ENCODE results near the gene ANKFY1. TPM values are rescaled to one million over a fixed set of nuclear protein-coding genes. Genes with fewer than 3 reads are reported as not detected.

ANKFY1 gene
- total RNA-seq, 2 experiments from 2014 or later = 76.9 to 78.4 TPM

- Mint-ChIP-seq H3K36me3 (peaks cover 8% of the 10 kb centered on the region), H3K27me3 (no peaks in the 10 kb centered on the region), H3K9me3 (no peaks in the 10 kb centered on the region), H3K4me3 (no peak overlapping the region), H3K4me1 (peaks cover 5% of the 10 kb centered on the region), H3K27ac (no peak overlapping the region)
- POLR2A ChIA-PET = no interaction called here
- ATAC-seq (ENCODE audit: low read depth) (no peak), DNase-seq (no peak)
These were observed 43.1 kb downstream of the ANKFY1 start for GRCh38 chr17:4220655-4221054.

- Mint-ChIP-seq H3K4me1 (peaks cover 10% of the 10 kb centered on the region), H3K36me3 (peaks cover 6% of the 10 kb centered on the region), H3K27ac (no peak overlapping the region), H3K9me3 (no peaks in the 10 kb centered on the region), H3K27me3 (no peaks in the 10 kb centered on the region), H3K4me3 (no peak overlapping the region)
- DNase-seq = no peak
- POLR2A ChIA-PET = no interaction called here
- no peak for ATAC-seq (ENCODE audit: low read depth)
These were observed 44.5 kb downstream of the ANKFY1 start for GRCh38 chr17:4219241-4219640.

DNA sequence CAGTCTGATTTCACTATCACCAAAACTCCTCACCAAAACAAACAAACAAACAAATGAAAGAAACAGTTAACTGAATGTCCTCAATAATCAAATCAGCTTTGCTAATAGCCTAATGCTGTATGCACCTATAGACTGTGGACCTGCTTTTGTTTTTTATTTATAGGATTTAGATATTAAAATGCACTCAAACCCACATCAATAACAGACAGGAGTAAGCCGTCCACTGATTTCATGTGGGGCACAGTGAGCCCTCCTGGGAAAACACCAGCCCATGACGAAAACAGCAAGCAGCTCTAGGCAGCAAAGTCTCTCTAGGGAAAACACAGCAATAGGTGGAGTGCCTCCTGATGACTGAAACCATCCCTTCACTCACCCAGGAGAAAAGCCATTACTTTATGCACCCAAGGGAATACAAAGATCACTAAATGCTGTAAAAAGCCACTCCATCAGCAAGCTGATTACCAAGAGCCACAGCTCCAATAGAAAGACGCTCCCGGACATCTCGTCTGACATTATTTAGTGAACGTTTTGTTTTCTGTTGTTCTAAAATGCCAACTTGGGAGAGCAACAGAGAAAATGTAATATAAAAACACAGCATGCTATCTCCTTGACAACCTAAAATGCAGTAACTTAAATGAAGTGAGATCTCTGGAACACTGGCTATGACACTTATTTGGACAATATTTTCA, 47.8 kb downstream of the ANKFY1 start:
- peak overlapping the region; percentile 20 for H3K27ac Mint-ChIP-seq
- peaks cover 9% of the 10 kb centered on the region for H3K4me1 Mint-ChIP-seq
- H3K36me3 Mint-ChIP-seq = peaks cover 7% of the 10 kb centered on the region
- no peaks in the 10 kb centered on the region for H3K27me3 Mint-ChIP-seq
- DNase-seq (no peak), ATAC-seq (ENCODE audit: low read depth) (no peak)
- H3K4me3 Mint-ChIP-seq = no peak overlapping the region
- H3K9me3 Mint-ChIP-seq = no peaks in the 10 kb centered on the region
- POLR2A ChIA-PET = interaction anchor here (0.5 to 0.9 kb wide), 3 partner anchors 47 to 244 kb away, joined by 3 read pairs; partner anchors contain the start of gene ANKFY1

- Mint-ChIP-seq H3K27me3 (no peaks in the 10 kb centered on the region), H3K4me1 (peaks cover 9% of the 10 kb centered on the region), H3K4me3 (no peak overlapping the region), H3K27ac (no peak overlapping the region), H3K9me3 (no peaks in the 10 kb centered on the region), H3K36me3 (peaks cover 10% of the 10 kb centered on the region)
- no peak for DNase-seq
- ATAC-seq (ENCODE audit: low read depth) = no peak
- POLR2A ChIA-PET = no interaction called here
These were observed 49.6 kb downstream of the ANKFY1 start for GRCh38 chr17:4214157-4214556.

- DNase-seq = no peak
- H3K4me3 Mint-ChIP-seq = no peak overlapping the region
- peaks cover 13% of the 10 kb centered on the region for H3K4me1 Mint-ChIP-seq
- no peaks in the 10 kb centered on the region for H3K9me3 Mint-ChIP-seq
- no peaks in the 10 kb centered on the region for H3K27me3 Mint-ChIP-seq
- peaks cover 33% of the 10 kb centered on the region for H3K36me3 Mint-ChIP-seq
- no peak for ATAC-seq (ENCODE audit: low read depth)
- H3K27ac Mint-ChIP-seq = no peak overlapping the region
- POLR2A ChIA-PET = no interaction called here
These were observed 54.2 kb downstream of the ANKFY1 start for GRCh38 chr17:4209611-4210010.

DNA sequence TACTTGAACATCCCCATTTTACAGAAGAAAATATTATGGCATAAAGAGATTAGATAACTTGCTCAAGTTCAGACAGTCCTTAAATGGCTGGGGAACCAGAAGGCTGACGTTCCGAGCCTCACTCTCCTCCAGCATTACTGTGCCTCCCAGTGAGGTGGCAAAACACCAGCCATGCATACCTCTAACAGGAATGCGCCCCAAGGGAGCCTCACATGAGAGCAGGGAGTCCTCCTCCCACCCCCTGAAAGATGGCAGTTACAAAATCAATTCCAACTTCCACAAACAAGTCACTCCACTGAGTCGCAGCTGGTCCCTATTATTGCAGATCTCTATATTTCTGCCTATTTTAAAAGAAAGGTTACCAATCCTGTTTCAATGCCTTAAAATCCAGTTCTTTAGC, 55.5 kb downstream of the ANKFY1 start:
- H3K36me3 Mint-ChIP-seq = peaks cover 38% of the 10 kb centered on the region
- POLR2A ChIA-PET = no interaction called here

GRCh38 chr17:4206962-4207361, 56.8 kb downstream of the ANKFY1 start:
- Mint-ChIP-seq H3K27ac (peak overlapping the region; percentile 58), H3K27me3 (no peaks in the 10 kb centered on the region), H3K9me3 (no peaks in the 10 kb centered on the region), H3K4me3 (no peak overlapping the region), H3K36me3 (peaks cover 38% of the 10 kb centered on the region), H3K4me1 (peaks cover 15% of the 10 kb centered on the region)
- DNase-seq (no peak), ATAC-seq (ENCODE audit: low read depth) (no peak)
- POLR2A ChIA-PET = no interaction called here

More for the DNA sequence above, 55.5 kb downstream of the ANKFY1 start:
- no peak overlapping the region for H3K27ac Mint-ChIP-seq
- no peak overlapping the region for H3K4me3 Mint-ChIP-seq
- no peaks in the 10 kb centered on the region for H3K27me3 Mint-ChIP-seq
- H3K9me3 Mint-ChIP-seq = no peaks in the 10 kb centered on the region
- H3K4me1 Mint-ChIP-seq = peaks cover 15% of the 10 kb centered on the region
- DNase-seq (no peak), ATAC-seq (ENCODE audit: low read depth) (no peak)

GRCh38 chr17:4205917-4206316, 57.9 kb downstream of the ANKFY1 start:
- ATAC-seq (ENCODE audit: low read depth) = no peak
- H3K4me1 Mint-ChIP-seq = peaks cover 15% of the 10 kb centered on the region
- DNase-seq = no peak
- H3K27ac Mint-ChIP-seq = no peak overlapping the region
- no peak overlapping the region for H3K4me3 Mint-ChIP-seq
- no peaks in the 10 kb centered on the region for H3K27me3 Mint-ChIP-seq
- H3K36me3 Mint-ChIP-seq = peaks cover 35% of the 10 kb centered on the region
- POLR2A ChIA-PET = no interaction called here
- H3K9me3 Mint-ChIP-seq = no peaks in the 10 kb centered on the region

DNA sequence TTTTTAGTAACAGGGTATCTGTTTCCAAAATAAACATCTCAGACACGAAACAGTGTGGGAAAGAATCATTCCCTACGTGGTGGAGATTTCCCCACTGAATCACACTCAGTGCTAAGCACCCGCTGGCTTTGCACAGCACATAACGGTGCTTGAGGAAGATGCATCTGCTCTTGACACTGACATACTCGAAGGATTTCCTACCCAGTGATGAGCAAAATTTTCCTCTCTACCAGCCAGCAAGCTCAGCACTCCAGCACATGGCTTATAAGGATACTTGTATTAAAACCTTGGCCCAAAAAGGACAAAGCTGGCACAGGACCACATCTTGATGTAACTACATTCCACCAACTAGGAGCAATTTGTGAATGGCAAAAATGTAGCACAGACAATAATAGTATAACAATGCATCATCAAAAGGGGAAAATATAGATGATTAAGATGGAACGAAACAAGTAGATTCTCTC, 59.0 kb downstream of the ANKFY1 start:
- peaks cover 32% of the 10 kb centered on the region for H3K36me3 Mint-ChIP-seq
- H3K4me1 Mint-ChIP-seq = peaks cover 15% of the 10 kb centered on the region
- no peaks in the 10 kb centered on the region for H3K27me3 Mint-ChIP-seq
- H3K27ac Mint-ChIP-seq = no peak overlapping the region
- POLR2A ChIA-PET = no interaction called here
- ATAC-seq (ENCODE audit: low read depth) = no peak
- no peaks in the 10 kb centered on the region for H3K9me3 Mint-ChIP-seq
- no peak for DNase-seq
- H3K4me3 Mint-ChIP-seq = no peak overlapping the region

GRCh38 chr17:4204190-4204589, 59.6 kb downstream of the ANKFY1 start:
- Mint-ChIP-seq H3K36me3 (peaks cover 32% of the 10 kb centered on the region), H3K27ac (peak overlapping the region; percentile 25), H3K4me3 (no peak overlapping the region), H3K27me3 (no peaks in the 10 kb centered on the region), H3K4me1 (peaks cover 15% of the 10 kb centered on the region), H3K9me3 (no peaks in the 10 kb centered on the region)
- no peak for DNase-seq
- POLR2A ChIA-PET = no interaction called here
- no peak for ATAC-seq (ENCODE audit: low read depth)

DNA sequence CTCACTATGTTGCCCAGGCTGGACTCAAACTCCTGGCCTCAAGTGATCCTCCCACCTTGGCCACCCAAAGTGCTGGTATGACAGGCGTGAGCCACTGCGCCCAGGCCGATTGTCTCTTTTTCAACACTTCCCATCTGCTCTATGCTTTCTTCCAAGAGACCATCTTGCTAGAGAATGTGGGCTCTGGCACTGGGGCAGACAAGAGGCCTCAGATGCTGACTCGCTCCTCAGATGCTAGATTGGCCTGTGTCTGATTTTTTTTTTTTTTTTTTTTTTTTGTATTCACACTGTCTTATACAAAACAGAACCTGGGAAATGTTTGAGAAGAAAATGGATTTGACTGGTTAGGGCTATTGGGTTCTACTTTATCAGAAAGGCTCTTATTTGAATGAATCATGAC, 62.6 kb downstream of the ANKFY1 start:
- no peak overlapping the region for H3K4me3 Mint-ChIP-seq
- DNase-seq (no peak), ATAC-seq (ENCODE audit: low read depth) (no peak)
- no peaks in the 10 kb centered on the region for H3K9me3 Mint-ChIP-seq
- H3K36me3 Mint-ChIP-seq = peaks cover 22% of the 10 kb centered on the region
- H3K4me1 Mint-ChIP-seq = peaks cover 2% of the 10 kb centered on the region
- POLR2A ChIA-PET = no interaction called here
- H3K27ac Mint-ChIP-seq = peak overlapping the region; percentile 17
- no peaks in the 10 kb centered on the region for H3K27me3 Mint-ChIP-seq

GRCh38 chr17:4199818-4200402, 63.9 kb downstream of the ANKFY1 start:
- no peak for DNase-seq
- Mint-ChIP-seq H3K27ac (no peak overlapping the region), H3K4me3 (no peak overlapping the region), H3K36me3 (peaks cover 23% of the 10 kb centered on the region), H3K27me3 (no peaks in the 10 kb centered on the region), H3K4me1 (peaks cover 2% of the 10 kb centered on the region), H3K9me3 (no peaks in the 10 kb centered on the region)
- POLR2A ChIA-PET = interaction anchor here (0.6 to 1.4 kb wide), 5 partner anchors 24 to 912 kb away, joined by 3 to 6 read pairs (median 3); partner anchors contain the start of gene ZNF232
- ATAC-seq (ENCODE audit: low read depth) = peak; percentile 47

- peaks cover under 1% of the 10 kb centered on the region for H3K4me1 Mint-ChIP-seq
- H3K27me3 Mint-ChIP-seq = no peaks in the 10 kb centered on the region
- no peak overlapping the region for H3K27ac Mint-ChIP-seq
- no peak for ATAC-seq (ENCODE audit: low read depth)
- POLR2A ChIA-PET = no interaction called here
- no peak overlapping the region for H3K4me3 Mint-ChIP-seq
- peaks cover 22% of the 10 kb centered on the region for H3K36me3 Mint-ChIP-seq
- no peak for DNase-seq
- H3K9me3 Mint-ChIP-seq = no peaks in the 10 kb centered on the region
These were observed 64.8 kb downstream of the ANKFY1 start for GRCh38 chr17:4198995-4199394.

GRCh38 chr17:4195306-4195705, 68.5 kb downstream of the ANKFY1 start:
- ATAC-seq (ENCODE audit: low read depth) (no peak), DNase-seq (no peak)
- POLR2A ChIA-PET = no interaction called here
- Mint-ChIP-seq H3K4me3 (no peak overlapping the region), H3K36me3 (peaks cover 24% of the 10 kb centered on the region), H3K27ac (no peak overlapping the region), H3K27me3 (no peaks in the 10 kb centered on the region), H3K9me3 (no peaks in the 10 kb centered on the region), H3K4me1 (no peaks in the 10 kb centered on the region)
